Hematopoietic multipotent progenitor cell treated with erythropoietin and hydrocortisone succinate and interleukin-3 and kit ligand, for 6 days (in vitro differentiated cells): ENCODE results near the gene ING5.
A peak's percentile ranks its signal among the peaks of the same experiment; 100 is the strongest.
"Not testable (repeated sequence)": the region's sequence is repeated elsewhere in the genome, so short reads cannot be mapped to it uniquely, and the experiment has no call there.

Experiments used
- DNase-seq: peaks from one replicate; pipeline ENCODE4 v3.0.0-alpha.2; 2015

The ING5 gene

DNA sequence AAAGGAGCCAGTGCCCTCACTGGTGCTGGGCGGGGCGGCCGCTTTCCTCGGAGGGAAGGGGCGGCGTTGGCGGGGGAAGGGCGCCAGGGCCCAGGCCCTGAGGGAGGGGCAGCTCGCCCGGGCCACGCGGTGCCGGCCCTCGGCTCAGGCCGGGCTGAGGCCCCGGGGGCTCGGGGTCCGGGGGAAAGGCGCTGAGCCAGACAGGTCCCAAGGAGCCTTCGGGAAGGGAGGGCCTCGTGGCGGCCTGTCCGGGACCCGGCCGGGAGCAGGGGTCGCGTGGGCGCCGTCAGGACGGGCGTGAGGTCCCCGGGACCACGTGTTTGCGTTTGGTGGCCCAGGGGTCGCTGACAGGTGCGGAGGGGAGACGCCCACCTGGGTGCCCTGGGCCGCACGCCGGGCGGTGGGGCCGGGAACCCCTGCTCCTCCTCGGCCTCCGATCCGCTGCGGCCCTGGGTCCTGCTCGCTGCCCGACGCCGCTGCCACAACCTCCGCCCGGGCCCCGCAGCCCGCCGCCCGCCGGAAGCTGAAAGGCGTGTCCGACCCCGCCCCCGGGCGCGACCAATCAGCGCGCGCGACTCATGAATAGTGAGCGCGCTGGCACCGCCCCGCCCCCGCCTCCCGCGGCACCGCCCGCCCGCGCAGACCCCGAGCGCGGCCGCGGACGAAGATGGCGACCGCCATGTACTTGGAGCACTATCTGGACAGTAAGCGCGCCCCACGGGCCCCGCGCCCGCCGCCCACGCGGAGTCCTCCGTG is at the start of gene ING5:
TSS of gene ING5 (plus strand) at position 641 of the 756 bp plus-strand sequence. CDS start at position 668, 27 bp downstream.
- DNase-seq: peak; percentile 97

- no peak for DNase-seq
These were observed 49.7 kb upstream of the ING5 start for GRCh38 chr2:241652142-241652541.

DNA sequence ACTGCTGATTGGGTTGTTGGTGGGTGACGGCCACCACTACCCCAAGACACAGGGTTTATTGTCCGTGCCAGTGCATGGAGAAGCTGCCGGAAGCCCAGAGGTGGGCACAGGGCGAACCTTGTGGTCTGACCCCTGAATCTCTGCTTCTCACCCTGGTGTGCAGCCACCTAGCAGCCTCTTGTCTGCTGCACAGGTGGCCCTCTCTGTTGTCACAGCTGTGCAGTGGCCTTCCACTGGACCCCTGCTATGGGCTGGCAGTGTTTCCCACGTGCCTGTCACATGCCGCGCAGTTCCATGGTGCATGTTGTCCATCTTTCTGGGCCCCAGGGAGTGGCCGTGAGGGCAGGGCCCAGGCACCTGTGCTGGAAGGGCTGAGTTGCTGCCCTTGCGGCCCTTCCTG is 49.1 kb upstream of the ING5 start:
- DNase-seq: no peak

DNA sequence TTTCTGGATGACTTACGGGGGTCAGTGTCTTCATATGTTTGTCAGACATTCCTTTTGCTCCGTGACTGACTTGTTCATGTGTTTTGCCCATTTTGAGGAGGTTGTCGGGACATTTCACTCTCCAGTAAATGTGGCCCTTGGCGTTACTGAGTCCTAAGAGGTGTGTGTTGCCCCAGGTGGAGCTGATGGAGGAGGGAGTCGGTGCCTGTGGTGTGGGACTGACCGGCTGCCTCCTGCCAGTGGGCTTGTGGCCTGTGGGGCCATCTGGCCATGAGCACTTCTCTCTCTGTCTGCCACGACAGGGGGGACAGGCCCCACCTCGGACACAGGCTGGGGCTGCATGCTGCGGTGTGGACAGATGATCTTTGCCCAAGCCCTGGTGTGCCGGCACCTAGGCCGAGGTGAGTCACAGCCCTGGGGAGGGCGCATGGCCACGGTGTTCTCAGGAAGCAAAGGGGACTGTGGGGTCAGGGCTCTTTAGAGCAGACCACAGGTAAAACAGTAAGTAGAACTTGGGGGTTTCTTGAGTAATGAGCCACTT is 48.6 kb upstream of the ING5 start:
- DNase-seq: no peak

DNA sequence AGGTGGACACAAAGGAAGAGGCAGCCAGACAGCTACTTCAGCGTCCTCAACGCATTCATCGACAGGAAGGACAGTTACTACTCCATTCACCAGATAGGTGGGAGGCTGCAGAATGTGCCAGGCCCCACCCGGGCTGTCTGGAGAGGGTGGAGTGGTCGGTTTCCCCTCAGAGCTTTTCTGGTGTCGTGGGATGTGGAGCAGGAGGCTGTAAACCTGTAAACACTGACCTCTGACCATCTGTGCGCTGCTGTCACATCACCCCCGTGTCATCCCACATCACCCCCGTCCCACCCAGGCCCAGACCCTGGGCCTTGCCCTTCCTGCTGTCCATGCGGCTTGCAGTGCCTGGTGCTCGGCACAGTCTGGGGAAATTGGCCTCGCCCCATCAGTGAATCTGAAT is 47.3 kb upstream of the ING5 start:
- no peak for DNase-seq

GRCh38 chr2:241655516-241656189 is 46.2 kb upstream of the ING5 start:
- no peak for DNase-seq

DNA sequence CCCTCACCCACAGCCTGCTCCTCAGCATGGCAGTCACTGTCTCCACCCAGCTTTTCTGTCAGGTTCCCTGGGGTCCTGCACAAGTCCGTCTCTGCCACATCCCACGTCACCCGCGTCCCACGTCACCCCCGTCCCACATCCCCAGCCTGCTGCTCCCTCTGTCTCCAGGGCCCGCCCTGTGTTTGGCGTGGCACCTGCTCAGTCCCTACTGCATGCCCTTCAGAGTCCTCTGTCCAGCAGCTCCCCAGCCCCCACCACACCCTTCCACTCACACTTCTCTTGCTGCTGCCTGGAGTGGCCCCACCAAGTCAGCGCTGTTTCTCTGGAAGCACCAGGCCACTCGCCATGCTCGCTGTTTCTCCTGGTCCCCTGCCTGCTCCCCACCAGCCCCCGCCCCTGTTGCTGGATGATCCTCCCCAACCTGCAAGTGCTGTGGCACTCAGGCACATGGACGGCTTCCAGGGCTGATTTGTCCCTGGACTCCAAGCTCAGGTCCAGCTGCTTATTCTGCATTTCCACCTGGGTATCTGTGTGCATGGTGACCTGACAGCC is 45.6 kb upstream of the ING5 start:
- no peak for DNase-seq

- DNase-seq: no peak
These were observed 44.0 kb upstream of the ING5 start for GRCh38 chr2:241657786-241658254.

DNA sequence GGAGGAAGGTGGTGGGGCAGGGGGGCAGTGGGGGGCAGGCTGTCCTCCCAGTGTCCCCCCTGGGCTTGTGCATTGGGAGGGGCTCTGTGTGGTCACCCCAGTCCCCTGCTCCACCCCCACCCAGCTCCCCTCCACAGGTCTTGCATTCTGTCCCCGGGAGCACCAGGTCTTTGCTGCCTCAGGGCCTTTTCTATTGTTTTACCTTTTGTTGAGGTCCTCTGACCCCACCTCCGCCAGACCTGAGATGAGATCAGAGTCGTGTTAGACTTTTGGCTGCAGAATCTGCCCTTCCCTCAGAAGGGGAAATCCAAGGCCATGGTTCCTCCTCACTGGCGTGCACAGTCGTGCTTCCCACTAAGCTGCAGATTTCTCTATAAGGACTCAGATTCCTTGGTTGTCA is 43.5 kb upstream of the ING5 start:
- no peak for DNase-seq

GRCh38 chr2:241659150-241659739 is 42.6 kb upstream of the ING5 start:
- DNase-seq: peak; percentile 75

DNA sequence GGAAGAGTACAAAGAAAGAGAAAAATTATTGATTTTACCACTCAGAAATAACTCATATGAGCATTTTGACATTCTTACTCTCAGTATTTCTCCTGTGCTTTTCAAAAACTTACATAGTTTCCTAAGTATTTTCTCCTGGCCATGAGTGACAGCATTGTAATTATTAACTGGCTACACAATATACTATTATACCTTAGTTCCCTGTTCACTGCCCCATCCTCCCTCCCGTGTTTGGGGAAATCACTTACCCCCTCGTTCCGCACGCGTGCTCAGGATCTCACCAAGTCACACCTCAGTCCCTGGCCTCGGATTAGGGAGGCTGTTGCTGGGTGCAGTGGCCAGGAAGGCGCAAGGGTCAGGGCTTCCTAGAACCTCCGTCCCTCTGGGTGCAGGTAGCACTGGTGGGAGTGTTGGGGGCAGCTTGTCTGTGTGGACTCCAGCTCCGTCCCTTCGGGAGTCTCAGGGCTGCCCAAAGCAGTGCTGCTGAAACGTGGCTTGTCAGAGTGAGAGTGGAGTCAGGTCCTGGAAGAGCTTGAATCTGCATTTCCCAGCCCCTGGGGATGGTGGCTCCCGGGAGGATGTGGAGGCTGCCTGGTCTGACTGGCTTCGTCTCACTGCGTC is 41.1 kb upstream of the ING5 start:
- no peak for DNase-seq

- not testable (repeated sequence) for DNase-seq
These were observed 39.1 kb upstream of the ING5 start for GRCh38 chr2:241662731-241663130.

DNA sequence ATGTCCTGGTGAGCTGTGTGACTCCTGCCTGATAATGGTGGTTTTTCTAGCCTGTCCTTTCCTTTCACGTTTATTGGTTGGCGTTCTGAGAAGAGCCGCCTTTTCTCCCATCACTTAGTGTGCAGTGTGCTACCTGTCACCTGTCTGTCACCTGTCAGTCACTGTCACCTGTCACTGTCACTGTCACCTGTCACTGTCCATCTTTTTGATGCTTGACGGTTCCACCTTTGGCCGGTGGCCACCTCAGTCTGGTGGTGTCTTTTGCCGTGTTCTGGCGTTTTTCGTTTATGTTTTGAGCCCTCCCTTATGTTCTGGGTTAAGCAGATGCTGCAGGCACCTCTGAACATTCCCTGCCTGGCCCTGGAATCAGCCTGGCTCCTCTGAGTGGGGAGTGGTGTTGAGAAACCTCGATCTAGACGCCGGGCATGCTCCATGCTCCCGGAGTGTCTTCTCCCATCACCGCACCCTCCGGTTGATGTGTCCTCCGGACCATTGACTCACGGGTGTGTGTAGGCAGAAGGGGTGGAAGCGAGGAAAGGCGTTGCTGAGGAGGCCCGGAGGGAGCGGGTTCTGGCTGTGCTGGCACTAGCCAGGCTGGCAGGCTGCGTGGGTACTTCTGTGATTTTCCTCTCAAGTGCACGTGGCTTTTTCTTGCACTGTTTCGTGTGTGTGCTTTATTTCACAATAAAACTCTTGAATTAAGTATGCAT is 36.0 kb upstream of the ING5 start:
- no peak for DNase-seq

- DNase-seq: no peak
These were observed 35.0 kb upstream of the ING5 start for GRCh38 chr2:241666627-241667400.

GRCh38 chr2:241668354-241668753 is 33.5 kb upstream of the ING5 start:
- no peak for DNase-seq

DNA sequence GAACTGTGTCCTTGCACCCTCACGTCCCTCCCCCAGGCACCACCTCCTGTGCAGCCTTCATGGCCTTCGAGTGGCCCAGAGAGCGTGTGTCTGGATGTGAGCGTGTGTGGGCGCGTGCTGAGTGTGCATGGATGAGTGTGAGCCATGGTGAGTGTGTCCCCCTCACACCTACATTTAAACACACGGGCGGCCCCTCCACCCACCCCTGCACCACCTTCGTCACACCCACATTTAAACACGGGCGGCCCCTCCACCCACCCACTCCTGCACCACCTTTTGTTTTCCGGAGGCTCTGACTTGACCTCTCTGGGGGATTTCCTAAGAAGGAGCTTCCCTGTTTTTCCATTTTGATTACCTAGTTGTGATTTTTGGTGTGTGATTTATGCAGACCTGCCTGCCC is 33.0 kb upstream of the ING5 start:
- no peak for DNase-seq

GRCh38 chr2:241670333-241671110 is 31.3 kb upstream of the ING5 start:
- DNase-seq: no peak

- DNase-seq: no peak
These were observed 30.2 kb upstream of the ING5 start for GRCh38 chr2:241671457-241672240.

DNA sequence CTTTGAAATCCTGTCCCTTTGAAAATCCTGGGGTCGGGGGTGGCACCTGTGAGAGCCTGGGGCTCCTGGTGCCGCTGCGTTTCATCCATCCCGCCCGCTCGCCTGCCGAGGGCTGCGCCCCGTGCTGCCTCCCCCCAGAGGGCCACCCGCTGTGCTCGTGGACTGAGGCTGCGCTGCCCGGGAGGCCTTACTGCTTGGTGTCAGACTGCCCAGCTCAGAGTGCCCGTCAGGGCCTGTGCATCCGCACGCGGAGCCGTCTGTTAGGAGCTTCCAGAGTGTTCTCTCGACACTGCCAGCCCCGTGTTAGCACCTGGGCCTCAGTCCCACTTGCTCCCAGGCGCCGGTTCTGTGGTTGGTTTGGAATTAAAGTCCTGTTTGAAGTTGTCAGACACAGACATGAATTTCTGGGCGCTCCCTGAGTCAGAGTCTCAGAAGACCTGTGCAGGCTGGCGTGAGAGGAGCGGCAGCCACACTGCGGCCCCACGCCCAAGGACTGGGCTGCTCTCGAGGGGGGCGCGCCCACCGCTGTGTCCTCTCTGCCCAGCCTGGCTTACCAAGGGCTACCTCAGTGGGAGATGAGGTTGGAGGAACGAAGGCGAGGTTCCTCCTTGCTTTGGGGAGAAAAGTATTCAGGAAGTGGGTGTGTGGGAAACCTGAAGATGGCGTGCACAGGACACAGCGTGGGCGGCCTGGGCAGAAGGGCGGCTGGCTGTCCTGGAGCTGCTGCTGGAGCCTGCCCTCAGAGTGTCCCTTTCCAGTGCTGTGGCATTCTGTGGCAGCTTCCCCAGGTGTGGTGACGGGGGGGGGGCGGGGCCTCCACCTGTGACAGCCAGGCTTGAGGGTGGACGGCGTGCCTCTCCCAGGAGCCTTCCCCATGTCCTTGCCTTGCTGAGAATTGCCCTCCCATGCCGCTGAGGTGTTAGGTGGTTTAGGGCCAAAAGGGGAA is 29.3 kb upstream of the ING5 start:
- no peak for DNase-seq
